ENCODE data around the gene MEX3C. TPM values are rescaled to one million over a fixed set of nuclear protein-coding genes. Genes with fewer than 3 reads are reported as not detected.

MEX3C gene
- total RNA-seq, 4 donors from 2014 or later, result 31.6 to 42.0 (median 37.6) TPM

DNA sequence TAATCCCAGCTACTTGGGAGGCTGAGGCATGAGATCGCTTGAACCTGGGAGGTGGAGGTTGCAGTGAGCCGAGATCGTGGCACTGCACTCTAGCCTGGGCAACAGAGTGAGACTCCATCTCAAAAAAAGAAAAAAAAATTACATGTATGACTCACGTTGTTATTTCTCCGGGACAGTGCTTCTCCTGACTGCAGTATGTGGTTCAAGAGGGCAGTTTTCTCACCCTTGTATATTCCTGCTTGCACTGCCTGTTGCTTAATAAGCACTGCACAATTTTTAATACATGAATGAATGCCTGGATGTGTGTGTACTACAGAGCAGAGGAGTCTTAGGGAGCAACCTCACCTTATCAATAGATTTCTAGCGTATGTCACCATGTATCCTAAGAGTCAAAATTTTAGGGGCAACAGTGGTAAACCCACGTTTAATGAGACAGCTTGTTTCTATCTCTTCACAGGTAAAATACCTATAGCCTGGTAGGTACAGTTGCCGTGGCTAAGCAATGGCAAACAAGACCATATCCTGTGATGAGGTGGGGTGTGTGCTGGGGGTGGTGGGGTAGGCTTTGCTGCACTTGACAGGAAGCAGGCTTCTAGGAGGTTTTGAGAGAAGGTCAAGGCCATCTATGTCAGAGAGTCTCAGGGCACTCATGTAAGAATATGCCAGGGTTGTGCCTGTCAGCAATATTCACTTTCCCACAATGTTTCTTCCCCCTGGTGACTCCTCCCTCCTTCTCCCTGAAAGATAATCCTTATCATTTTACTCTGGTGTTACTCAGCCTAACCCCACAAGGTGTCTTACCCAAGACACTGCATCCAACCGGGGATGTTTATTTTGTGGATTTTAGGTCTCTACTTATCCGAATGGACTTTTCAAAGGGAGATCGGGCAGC is 36.9 kb upstream of the MEX3C start:
- 81% methylated on average over 11 of the region's 11 CpGs for WGBS
- H3K27me3 ChIP-seq, result no peaks in the 10 kb centered on the region
- H3K27ac ChIP-seq, result no peak overlapping the region
- no peak overlapping the region for H3K4me3 ChIP-seq
- no peaks in the 10 kb centered on the region for H3K9me3 ChIP-seq
- H3K36me3 ChIP-seq, result no peaks in the 10 kb centered on the region
- DNase-seq (ENCODE audit: low spot score in 2 of 2), result no peak
- TF ChIP-seq POLR2A (IDR thresholded peaks at IDR 0.05) (no peak), POLR2AphosphoS5 (IDR thresholded peaks at IDR 0.05) (no peak), EP300 (IDR thresholded peaks at IDR 0.05) (no peak)
- TF ChIP-seq, protein P1, sequence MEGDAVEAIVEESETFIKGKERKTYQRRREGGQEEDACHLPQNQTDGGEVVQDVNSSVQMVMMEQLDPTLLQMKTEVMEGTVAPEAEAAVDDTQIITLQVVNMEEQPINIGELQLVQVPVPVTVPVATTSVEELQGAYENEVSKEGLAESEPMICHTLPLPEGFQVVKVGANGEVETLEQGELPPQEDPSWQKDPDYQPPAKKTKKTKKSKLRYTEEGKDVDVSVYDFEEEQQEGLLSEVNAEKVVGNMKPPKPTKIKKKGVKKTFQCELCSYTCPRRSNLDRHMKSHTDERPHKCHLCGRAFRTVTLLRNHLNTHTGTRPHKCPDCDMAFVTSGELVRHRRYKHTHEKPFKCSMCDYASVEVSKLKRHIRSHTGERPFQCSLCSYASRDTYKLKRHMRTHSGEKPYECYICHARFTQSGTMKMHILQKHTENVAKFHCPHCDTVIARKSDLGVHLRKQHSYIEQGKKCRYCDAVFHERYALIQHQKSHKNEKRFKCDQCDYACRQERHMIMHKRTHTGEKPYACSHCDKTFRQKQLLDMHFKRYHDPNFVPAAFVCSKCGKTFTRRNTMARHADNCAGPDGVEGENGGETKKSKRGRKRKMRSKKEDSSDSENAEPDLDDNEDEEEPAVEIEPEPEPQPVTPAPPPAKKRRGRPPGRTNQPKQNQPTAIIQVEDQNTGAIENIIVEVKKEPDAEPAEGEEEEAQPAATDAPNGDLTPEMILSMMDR (IDR thresholded peaks at IDR 0.05), result no peak
- H3K4me1 ChIP-seq, result peaks cover 7% of the 10 kb centered on the region

DNA sequence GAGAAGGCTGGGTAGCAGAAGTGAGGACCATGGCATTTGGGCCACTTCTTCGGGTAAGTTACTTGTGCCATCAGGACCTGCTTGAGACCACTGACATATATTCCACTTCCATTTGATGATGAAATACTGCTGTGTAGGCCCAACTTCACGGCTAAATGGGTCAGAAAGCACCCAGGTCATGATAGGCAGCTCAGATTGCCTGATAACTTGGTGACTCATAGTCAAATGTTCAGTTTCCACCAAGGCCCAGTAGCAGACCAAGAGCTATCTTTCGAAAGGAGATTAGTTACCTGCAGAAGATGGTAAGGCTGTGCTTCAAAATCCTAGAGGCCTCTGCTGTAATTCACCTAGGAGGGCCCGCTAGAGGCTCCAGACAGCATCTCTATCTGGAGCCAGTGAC is 31.8 kb upstream of the MEX3C start:
- TF ChIP-seq POLR2AphosphoS5 (IDR thresholded peaks at IDR 0.05), result no peak
- TF ChIP-seq EP300 (IDR thresholded peaks at IDR 0.05), result no peak
- no peak for TF ChIP-seq POLR2A (IDR thresholded peaks at IDR 0.05)
- TF ChIP-seq, protein P1 (IDR thresholded peaks at IDR 0.05), result no peak
- H3K27ac ChIP-seq, result no peak overlapping the region
- no peaks in the 10 kb centered on the region for H3K27me3 ChIP-seq
- H3K4me1 ChIP-seq, result no peaks in the 10 kb centered on the region
- no peak for DNase-seq (ENCODE audit: low spot score in 2 of 2)
- H3K9me3 ChIP-seq, result no peaks in the 10 kb centered on the region
- 79% methylated on average over 3 of the region's 4 CpGs for WGBS
- no peak overlapping the region for H3K4me3 ChIP-seq
- no peaks in the 10 kb centered on the region for H3K36me3 ChIP-seq

DNA sequence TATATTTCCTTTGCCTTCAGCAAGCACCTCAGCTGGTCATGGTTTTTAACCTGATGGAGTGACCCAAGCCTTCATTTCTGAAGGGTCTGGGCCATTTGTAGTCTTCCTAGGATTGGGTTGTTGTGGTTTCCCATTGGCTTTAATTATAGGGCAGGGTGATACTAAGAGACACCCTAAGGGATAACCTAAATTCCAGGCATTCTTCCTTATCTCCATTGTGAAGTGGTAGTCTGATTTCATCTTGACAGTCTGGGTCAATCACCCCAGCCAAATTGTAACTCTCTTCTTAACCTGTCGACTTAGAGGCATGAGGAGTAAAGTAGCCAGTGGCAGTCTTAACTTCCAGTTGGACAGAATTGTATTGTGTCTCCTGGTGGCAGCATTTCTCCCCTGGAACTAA is 30.2 kb upstream of the MEX3C start:
- 61% methylated on average over 1 of the region's 1 CpG for WGBS
- H3K27ac ChIP-seq, result no peak overlapping the region
- H3K4me1 ChIP-seq, result no peaks in the 10 kb centered on the region
- no peak overlapping the region for H3K4me3 ChIP-seq
- no peaks in the 10 kb centered on the region for H3K27me3 ChIP-seq
- H3K36me3 ChIP-seq, result no peaks in the 10 kb centered on the region
- TF ChIP-seq, protein P1 (IDR thresholded peaks at IDR 0.05), result no peak
- no peak for TF ChIP-seq EP300 (IDR thresholded peaks at IDR 0.05)
- no peak for TF ChIP-seq POLR2A (IDR thresholded peaks at IDR 0.05)
- no peak for TF ChIP-seq POLR2AphosphoS5 (IDR thresholded peaks at IDR 0.05)
- H3K9me3 ChIP-seq, result no peaks in the 10 kb centered on the region
- DNase-seq (ENCODE audit: low spot score in 2 of 2), result no peak

DNA sequence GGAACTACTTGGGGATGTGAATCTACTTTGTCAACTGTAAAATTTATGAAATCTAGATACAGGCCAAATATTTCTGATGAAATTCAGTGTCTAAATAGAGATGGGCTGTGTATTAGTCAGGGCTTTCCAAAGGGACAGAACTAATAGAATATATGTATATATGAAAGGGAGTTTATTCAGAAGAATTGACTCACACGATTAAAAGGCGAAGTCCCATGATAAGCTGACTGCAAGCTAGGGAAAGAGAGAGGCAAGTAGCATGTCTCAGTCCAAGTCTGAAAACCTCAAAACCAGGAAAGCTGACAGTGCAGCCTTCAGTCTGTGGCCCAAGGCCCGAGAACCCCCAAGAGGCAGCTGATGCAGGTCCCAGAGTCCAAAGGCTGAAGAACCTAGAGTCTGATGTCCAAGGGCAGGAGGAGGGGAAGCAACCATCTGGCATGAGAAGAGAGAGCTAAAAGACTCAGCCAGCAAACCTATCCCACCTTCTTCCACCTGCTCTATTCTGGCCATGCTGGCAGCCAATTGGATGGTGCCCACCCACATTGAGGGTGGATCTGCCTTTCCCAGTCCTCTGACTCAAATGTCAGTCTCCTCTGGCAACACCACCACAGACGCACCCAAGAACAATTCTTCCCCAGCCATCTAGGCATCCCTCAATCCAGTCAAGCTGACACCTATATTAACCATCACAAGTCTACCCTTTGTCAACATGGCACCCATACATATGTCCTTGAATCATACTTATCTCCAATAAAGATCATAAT is 29.3 kb upstream of the MEX3C start:
- 90% methylated on average over 4 of the region's 4 CpGs for WGBS
- H3K4me1 ChIP-seq, result no peaks in the 10 kb centered on the region
- no peaks in the 10 kb centered on the region for H3K9me3 ChIP-seq
- H3K36me3 ChIP-seq, result no peaks in the 10 kb centered on the region
- H3K27me3 ChIP-seq, result no peaks in the 10 kb centered on the region
- no peak for DNase-seq (ENCODE audit: low spot score in 2 of 2)
- H3K4me3 ChIP-seq, result no peak overlapping the region
- TF ChIP-seq, protein P1 (IDR thresholded peaks at IDR 0.05), result no peak
- TF ChIP-seq POLR2A (IDR thresholded peaks at IDR 0.05) (no peak), EP300 (IDR thresholded peaks at IDR 0.05) (no peak), POLR2AphosphoS5 (IDR thresholded peaks at IDR 0.05) (no peak)
- H3K27ac ChIP-seq, result no peak overlapping the region

DNA sequence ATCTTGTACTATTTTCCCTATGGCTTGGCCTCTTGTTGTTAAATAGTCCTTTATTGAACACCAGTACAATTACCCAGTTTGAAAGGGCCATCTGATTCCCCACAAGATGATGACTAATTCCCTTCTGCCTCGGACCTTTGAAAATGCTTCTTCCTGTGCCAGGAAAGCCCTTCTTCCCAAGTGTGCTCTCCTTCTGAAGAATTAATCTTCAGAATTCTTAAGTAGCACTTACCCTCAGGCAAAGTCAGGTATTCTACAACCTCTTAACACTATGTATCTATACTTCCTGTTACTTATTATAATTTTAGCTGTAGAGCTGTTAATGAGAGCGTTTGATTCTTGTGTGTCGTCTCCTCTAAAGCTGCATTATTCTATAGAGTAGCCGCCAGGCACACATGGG is 28.6 kb upstream of the MEX3C start:
- TF ChIP-seq, protein P1 (IDR thresholded peaks at IDR 0.05), result no peak
- no peak for TF ChIP-seq POLR2A (IDR thresholded peaks at IDR 0.05)
- TF ChIP-seq POLR2AphosphoS5 (IDR thresholded peaks at IDR 0.05), result no peak
- no peak for TF ChIP-seq EP300 (IDR thresholded peaks at IDR 0.05)

More for the DNA sequence above, 28.6 kb upstream of the MEX3C start:
- Histone ChIP-seq H3K36me3 (no peaks in the 10 kb centered on the region), H3K27me3 (no peaks in the 10 kb centered on the region), H3K27ac (no peak overlapping the region), H3K4me3 (no peak overlapping the region), H3K4me1 (no peaks in the 10 kb centered on the region), H3K9me3 (no peaks in the 10 kb centered on the region)
- no peak for DNase-seq (ENCODE audit: low spot score in 2 of 2)
- WGBS, result 58% methylated on average over 4 of the region's 4 CpGs
